Cerebellar cortex (tissue), 1 donor: ENCODE data around the gene BTBD1.

ENCODE experiments used
- DNase-seq: peaks from one replicate; pipeline ENCODE4 v3.0.0-alpha.2; 2015; ENCODE audit warnings: low spot score

Gene BTBD1

DNA sequence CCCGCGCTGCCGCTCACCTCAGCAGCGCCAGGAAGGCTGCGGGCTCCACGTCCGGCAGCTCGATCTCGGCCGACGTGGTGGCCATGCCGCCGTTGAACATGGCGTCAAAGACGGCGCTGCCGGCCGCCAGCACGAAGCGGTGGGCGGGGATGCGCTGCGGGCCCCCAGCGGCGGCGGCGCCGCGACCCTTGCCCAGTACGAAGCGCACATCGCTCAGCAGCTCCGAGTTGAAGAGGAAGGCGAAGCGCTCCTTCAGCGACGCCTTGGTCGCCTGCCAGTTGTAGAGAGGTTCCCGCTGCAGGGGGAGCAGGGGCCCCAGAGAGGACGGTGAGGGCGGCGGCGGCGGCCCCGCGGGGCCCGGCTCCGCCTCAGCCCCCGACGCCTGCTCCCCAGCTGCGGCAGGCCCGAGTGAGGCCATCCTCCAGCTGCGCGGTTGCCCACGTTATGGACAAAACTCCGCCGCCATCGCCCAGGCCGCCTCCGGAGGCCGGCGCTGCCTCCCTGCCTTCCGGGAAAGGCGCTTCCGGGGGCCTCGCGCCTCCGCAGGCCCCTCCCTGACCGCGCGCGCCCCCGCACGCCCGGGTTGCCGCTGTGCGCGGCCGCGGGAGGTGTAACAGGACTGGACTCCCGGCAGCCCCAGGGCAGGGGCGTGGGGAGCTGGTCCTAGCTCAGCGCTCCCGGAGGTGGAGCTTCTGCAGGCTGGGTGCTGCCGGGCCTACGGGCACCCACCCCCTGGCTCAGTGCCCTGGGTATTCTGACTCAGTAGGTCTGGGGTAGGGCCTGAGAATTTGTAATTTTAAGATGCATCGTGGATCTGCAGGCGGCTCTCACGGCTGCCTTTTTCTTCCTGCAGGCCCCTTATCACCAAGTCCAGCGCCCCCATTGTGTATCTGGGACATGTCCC is at the start of gene BTBD1:
Gene BTBD1, minus strand, starts transcription at position 519 of the 904 bp plus-strand sequence. Its CDS starts 101 bp downstream, at position 418.
- DNase-seq, result peak; percentile 86

DNA sequence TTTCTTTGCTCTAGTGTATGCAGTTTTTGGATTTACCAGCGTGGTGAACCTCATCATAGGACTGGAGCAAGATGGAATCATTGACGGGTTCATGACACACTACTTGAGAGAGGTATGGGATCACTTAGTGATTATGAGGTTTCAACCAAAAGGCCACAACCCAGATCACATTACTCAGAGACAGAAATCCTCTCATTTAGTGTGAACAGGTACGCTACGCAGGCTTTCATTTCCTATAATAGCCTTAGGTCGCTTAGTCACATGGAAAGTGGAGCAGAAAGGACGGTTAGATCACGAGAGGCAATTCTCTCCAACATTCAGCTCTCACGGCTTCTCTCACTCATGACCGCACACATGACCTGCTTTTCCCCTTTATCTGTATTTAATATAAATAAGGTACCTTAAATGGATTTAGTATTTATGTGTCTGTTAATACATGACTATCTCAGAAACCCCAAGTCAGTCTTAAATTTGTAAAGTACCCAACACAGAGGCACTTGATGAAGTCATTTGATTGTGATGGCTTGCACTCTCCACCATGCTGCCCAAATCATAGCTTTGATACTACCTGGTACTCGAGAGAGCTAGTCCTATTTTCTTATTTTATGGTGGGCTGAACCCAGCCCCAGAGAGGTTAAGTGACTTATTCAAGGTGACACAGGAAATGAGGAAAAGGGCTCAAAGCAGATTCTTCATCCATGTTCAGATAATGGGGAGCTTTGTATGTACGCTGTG is 48.9 kb upstream of the BTBD1 start:
- no peak for DNase-seq

DNA sequence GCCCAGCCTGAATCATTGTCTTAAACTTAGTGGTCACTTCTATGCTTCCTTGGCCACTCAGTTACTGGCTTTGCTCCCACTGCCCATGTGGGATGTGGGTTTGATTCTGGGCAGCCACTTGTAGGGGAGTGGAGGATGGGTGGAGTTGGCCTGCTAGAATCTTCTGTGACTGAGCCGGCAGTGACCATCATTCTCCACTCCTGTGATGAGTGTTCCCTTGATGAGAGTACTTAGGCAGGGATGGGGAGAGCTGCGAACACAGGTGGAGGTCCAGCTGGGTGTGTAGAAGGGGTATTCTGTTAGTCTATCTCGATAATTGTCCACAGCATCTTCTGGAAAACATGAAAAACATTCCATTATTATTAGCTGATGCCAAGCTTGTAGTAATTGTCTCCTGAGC is 48.4 kb upstream of the BTBD1 start:
- DNase-seq, result no peak

DNA sequence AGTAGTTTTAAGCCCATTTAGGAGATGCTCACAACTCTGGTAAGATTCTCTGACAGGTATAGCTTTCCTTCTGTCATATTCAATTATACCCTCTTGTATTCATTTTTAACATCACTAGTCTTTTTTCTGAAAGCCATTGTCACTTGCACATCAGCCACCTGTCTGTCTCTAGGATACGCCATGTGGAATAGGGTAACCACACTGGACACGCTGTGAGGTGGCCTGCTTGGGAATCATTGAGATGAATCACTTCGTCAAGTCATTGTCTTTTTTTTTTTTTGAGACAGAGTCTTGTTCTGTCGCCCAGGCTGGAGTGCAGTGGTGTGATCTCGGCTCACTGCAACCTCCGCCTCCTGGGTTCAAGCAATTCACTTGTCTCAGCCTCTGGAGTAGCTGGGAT is 47.8 kb upstream of the BTBD1 start:
- no peak for DNase-seq

DNA sequence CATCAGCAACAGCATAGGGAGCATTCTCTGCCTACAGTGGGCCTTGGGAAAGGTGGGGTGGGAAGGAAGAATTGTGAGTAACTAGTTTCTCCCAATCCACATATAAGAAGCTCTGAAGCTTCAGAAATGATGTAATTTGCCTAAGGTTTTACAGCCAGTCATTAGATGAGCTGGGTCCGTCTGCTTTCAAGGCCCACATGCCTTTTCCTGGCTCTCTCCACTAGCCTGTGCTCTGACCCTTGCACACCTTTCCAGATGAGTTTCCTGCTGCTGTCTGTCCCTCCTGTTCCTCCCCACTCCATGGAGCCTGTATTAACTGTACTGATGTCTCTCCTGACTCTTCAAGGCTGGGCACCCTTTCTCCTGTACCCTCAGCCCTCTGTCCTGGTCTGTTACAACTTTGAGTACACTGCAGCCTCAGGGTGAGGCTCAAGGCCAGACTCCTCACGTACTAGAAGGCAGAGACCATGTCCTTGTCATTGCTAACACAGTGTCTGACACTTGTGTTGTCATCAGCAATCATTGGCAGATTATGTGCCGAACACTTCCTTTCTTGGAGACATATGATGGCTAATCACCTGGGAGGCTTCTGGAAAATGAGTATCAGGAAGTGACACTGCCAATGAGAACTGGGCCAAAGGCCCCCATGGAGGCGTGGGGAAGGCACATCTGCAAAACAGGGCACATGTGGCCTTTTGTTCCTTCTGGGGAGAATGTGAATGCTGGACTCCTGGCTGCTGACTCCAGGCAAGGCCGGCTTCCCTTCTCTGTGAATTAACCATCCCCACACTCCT is 47.0 kb upstream of the BTBD1 start:
- DNase-seq, result no peak

- DNase-seq, result no peak
These were observed 45.9 kb upstream of the BTBD1 start for GRCh38 chr15:83112956-83113299.

GRCh38 chr15:83112233-83112955 is 45.3 kb upstream of the BTBD1 start:
- no peak for DNase-seq

DNA sequence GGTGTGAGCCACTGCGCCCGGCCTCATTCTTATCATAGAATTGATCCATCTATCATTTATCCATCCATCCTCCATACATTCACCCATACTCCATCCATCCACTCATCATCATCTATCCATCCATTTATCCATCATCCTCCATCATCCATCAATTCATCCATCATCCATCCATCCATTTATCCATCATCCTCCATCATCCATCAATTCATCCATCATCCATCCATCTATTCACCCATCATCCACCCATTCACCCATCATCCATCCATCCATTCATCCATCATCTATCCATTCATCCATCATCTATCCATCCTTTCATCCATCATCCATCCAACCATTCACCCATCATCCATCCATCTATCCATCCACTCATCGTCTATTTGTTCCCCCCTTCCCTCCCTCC is 44.1 kb upstream of the BTBD1 start:
- DNase-seq, result no peak

GRCh38 chr15:83110381-83110780 is 43.3 kb upstream of the BTBD1 start:
- DNase-seq, result no peak

- no peak for DNase-seq
These were observed 42.5 kb upstream of the BTBD1 start for GRCh38 chr15:83109532-83109931.

- no peak for DNase-seq
These were observed 41.5 kb upstream of the BTBD1 start for GRCh38 chr15:83108266-83109219.

- no peak for DNase-seq
These were observed 40.8 kb upstream of the BTBD1 start for GRCh38 chr15:83107841-83108181.

DNA sequence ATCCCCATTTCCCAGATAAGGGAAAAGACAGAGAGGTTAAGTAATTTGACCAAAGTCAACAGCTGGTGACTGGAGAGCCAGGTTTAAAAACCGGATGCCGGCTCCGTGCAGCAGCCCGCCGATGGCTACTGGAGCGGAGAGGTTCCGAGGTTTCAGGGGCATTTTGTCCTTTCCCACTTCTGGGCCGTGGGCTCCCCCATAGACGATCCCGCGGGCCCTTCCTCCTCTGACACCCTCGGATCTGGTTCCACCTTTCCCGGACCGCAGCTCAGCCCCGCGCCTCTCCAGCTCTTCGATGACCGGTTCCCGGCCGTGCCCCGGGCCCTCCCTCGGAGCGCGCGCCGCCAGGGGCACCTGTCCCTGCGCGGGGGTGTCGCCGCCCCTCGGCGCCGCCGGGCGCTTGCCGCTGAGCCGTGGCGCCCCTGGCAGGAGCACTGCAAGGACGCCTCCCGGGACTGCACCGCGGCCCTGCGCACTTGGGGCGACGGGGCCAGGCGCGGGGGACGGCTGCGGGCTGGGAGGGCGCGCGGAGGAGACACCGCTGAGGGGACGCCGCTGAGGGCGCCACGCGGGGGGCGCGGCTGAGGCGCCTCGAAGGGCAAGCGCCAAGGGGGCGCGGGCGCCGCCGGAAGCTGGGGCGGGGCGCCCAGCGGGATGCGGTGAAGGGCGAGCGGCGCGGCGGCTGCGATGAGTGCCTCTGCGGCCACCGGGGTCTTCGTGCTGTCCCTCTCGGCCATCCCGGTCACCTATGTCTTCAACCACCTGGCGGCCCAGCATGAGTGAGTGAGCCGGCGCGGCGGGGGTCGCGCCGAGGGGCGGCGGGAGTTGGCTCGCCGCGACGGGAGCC is 40.2 kb upstream of the BTBD1 start, which contains the start of gene TM6SF1:
Gene TM6SF1, plus strand, starts transcription at position 652 of the 847 bp plus-strand sequence. Its CDS starts 36 bp downstream, at position 688.
- DNase-seq, result no peak

DNA sequence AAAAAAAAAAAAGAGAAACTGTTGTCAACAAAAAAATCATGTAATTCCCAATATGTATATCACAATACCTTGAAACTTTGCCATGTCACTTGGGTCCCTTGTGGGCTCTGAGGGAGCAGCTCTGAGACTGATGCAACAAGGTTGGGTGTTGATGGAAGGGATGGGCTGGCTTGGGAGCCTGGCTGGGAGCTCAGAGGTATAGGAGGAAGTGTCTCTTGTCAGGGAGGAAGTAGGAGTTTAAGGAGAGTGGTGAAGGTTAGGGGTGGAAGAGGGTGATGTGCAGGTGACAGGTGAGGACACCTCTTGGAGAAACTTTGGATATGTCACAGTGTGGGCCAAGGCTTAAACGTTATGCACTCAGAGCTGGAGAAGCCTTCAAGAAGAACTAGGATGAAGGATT is 38.4 kb upstream of the BTBD1 start:
- no peak for DNase-seq

GRCh38 chr15:83104141-83104540 is 37.1 kb upstream of the BTBD1 start:
- no peak for DNase-seq

DNA sequence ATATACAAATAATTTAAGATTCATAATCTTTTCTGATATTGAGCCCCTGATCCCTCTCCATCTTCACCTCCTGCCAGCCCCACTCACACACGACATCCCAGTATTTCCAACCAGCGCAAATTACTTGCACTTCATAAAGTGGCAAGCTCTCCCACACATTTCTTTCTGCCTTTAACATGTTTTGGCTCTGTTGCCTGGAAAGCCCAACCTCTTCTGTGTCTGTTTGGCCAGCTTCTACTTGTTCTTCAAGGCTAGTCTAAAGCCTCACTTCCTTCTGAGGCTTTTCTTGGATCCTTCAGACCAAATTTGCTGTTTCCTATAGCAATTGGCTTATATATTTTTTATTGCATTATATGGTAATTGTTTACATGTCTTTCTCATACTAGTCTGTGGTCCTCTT is 35.3 kb upstream of the BTBD1 start:
- DNase-seq, result no peak

GRCh38 chr15:83100097-83100646 is 33.1 kb upstream of the BTBD1 start:
- no peak for DNase-seq

DNA sequence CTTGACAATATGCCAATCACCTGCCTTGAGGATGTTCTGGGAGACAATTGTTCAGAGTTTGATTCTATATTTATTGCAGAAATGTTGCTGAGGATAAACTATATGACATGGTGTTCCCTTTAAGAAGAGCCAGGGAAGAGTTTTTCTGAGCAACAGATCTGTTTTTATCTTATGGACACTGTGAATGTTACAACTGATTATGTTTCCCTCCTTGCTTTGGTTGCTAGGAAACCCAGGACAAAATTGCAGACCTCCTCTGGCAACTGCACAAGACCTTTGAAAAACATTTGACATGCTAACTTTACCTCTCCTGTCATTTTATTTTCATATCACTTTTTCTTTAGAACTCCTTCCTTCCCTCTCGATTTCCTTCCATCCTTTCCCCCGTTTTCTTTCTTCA is 32.2 kb upstream of the BTBD1 start:
- DNase-seq, result no peak

DNA sequence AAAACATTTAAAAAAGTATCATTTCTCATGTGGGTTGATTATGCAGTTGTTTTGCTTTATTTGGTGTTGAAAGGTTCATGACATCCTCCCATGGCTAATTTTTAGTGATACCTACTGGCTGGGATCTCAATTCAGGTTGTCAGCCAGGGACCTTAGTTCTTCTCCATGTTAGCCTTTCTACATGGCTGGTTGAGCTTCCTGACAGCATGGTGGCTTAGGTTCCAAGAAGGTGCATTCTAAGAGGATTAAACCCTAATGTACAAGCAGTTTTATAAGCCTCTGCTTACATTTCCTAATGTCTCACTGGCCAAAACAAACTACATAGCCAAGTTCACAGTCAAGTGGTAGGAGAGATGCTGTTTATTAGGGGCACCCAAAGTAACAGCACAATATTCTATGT is 31.0 kb upstream of the BTBD1 start:
- DNase-seq, result no peak
